GM20000 (cell line): ENCODE measurements around the gene PTGIR.

Experiments
- DNase-seq: peaks from one replicate; pipeline ENCODE4 v3.0.0; 2012; ENCODE audit warnings: low spot score
- TF ChIP-seq, protein P1 (sequence below): IDR thresholded peaks from 2 replicates; pipeline ENCODE4 v1.5.1; 2012; ENCODE audit warnings: mild to moderate bottlenecking, control low read depth; ENCODE audit errors: extremely low read depth, missing control alignments

The PTGIR gene

DNA sequence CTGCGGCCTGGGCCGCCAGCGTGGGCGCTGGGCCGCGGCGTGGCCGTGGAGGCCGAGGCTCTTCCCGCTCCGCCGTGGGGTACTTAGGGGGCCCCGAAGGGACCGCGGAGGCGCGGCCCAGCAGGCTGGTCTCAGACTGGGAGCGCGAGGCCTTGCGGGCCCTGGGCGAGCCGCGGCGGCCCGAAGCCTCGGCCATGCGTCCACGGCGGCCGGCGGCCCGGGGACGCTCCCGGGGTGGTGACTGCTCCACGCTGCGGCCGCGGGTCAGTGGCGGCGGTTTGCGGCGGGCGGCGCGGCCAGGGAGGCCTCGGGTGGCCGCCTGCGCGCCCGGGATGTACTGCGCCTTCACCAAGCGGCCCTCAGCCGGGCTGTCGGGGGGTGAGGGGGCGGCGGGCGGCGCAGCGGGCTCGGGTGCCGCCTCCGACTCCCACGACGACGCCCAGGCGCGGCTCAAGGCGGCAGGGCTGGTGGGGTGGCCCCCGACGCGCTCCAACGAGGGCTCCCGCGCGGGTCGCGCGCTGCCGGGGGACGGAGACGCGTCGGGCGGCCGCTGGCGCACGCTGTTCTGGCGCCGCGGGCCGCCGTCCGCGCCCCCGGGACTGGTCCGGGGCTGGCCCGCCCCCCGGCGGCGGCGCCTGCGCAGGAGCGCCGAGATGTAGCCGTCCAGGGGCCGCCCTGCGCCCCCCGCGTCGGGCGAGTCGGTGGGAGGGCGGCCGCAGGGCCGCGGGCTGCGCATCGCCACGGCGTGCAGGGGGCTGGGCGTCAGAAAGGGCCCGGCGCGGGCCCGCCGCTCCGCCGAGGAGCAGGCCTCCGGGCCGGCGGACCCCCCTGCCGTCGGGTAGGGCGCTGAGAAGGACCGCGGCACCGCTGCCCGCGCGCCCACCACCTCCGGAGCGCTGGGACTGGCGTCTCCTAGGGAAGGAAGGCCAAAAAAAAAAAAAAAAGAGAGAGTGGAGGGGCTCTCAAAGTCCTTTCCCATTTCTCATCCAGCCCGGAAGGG lies 24.4 kb upstream of the PTGIR start:
- DNase-seq = peak; percentile 25
- TF ChIP-seq, protein P1, sequence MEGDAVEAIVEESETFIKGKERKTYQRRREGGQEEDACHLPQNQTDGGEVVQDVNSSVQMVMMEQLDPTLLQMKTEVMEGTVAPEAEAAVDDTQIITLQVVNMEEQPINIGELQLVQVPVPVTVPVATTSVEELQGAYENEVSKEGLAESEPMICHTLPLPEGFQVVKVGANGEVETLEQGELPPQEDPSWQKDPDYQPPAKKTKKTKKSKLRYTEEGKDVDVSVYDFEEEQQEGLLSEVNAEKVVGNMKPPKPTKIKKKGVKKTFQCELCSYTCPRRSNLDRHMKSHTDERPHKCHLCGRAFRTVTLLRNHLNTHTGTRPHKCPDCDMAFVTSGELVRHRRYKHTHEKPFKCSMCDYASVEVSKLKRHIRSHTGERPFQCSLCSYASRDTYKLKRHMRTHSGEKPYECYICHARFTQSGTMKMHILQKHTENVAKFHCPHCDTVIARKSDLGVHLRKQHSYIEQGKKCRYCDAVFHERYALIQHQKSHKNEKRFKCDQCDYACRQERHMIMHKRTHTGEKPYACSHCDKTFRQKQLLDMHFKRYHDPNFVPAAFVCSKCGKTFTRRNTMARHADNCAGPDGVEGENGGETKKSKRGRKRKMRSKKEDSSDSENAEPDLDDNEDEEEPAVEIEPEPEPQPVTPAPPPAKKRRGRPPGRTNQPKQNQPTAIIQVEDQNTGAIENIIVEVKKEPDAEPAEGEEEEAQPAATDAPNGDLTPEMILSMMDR = no peak

DNA sequence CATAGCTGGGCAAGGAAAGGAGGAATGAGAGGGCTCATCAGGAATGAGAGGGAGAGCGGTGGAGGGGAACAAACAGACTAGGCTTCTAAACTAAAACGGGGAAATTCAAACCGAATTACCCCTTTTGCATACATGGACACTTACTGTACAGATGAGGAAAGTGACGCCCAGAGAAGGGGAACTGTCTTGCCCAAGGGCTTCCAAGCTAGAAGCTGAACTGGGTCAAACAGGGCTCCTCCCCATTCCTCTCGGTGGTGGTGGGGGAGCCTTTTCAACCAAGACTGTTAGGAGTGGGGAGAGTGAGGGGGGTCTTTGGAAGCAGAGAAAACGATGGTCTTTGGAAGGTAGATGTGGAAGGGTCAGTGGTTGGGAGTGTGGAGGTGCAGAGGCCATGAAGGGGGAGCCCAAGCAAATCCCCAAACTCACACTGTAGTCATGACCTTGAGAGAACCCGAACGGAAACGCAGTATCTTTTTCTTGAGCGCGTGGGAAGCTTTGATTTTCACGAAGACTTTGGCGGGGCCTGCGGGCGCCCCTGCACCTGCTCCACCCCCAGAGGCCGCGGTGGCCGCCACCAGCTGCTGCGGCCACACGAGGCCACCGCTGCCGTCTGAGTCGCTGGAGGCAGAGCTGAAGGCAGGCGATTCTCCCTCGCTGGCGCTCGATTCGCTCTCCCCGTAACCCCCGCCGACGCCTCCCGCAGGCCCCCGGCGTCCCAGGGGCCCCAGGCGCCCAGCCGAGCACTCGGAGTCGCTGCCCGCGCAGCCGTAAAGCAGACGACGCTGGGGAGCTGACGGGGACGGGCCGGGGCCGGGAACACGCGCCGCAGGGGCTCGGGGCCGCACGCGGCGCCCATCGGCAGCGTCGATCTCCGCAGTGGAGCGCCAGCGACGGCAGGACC lies 23.4 kb upstream of the PTGIR start:
- peak; percentile 67 for DNase-seq
- TF ChIP-seq, protein P1 = no peak

GRCh38 chr19:46646402-46646801 lies 21.5 kb upstream of the PTGIR start:
- TF ChIP-seq, protein P1 = no peak

DNA sequence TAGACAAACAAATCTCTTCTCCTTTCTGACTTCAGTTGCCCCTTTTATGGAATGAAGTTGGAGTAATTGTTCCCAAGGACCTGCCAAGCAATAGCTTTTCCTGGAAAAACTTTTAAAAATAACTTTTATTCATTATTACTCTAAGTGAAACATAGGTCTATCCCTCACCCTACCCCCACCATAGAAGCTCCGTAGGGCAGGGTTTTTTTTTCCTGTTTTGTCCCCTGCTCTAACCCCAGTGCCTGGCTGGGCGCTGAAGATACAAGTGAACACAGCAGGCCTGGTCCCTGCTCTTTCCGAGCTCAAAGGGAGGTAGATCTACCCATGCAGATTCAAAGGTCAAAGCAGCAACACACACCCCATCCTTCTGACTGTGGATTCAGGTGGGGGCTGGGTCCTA lies 19.8 kb upstream of the PTGIR start:
- TF ChIP-seq, protein P1 = no peak

More at GRCh38 chr19:46646402-46646801, 21.5 kb upstream of the PTGIR start:
- no peak for DNase-seq

GRCh38 chr19:46640656-46641055 lies 15.8 kb upstream of the PTGIR start:
- TF ChIP-seq, protein P1 = no peak

More for the DNA sequence above, 19.8 kb upstream of the PTGIR start:
- DNase-seq = no peak

GRCh38 chr19:46639358-46640182 lies 14.7 kb upstream of the PTGIR start:
- TF ChIP-seq, protein P1 = no peak
- peak; percentile 59 for DNase-seq

More at GRCh38 chr19:46640656-46641055, 15.8 kb upstream of the PTGIR start:
- DNase-seq = peak; percentile 9
